ENCODE measurements around the gene PRKACA.

- TF ChIP-seq TAF1 (IDR thresholded peaks at IDR 0.05; ENCODE audit: borderline replicate concordance, low read depth, low read length) (no peak), POLR2A (IDR thresholded peaks at IDR 0.05; ENCODE audit: low read depth, low read length) (no peak), POLR2AphosphoS5 (IDR thresholded peaks at IDR 0.05; ENCODE audit: low read depth, low read length) (no peak)
Observed at GRCh38 chr19:14112051-14112808, 5.3 kb downstream of the PRKACA start.
